ENCODE data around the gene MXD1.
"Not testable (repeated sequence)": the region's sequence is repeated elsewhere in the genome, so short reads cannot be mapped to it uniquely, and the experiment has no call there.

The MXD1 gene

GRCh38 chr2:69933839-69934613 is 19.1 kb downstream of the MXD1 start:
- no peak for DNase-seq

GRCh38 chr2:69934614-69934908 is 19.7 kb downstream of the MXD1 start:
- DNase-seq = no peak

GRCh38 chr2:69935011-69935410 is 20.1 kb downstream of the MXD1 start:
- no peak for DNase-seq

- no peak for DNase-seq
These were observed 22.0 kb downstream of the MXD1 start for GRCh38 chr2:69936906-69937305.

- no peak for DNase-seq
These were observed 23.1 kb downstream of the MXD1 start for GRCh38 chr2:69937968-69938367.

- no peak for DNase-seq
These were observed 24.8 kb downstream of the MXD1 start for GRCh38 chr2:69939722-69940121.

- DNase-seq = no peak
These were observed 25.8 kb downstream of the MXD1 start for GRCh38 chr2:69940691-69941090.

- no peak for DNase-seq
These were observed 28.3 kb downstream of the MXD1 start for GRCh38 chr2:69943000-69943842.

- no peak for DNase-seq
These were observed 29.1 kb downstream of the MXD1 start for GRCh38 chr2:69943843-69944525.

- no peak for DNase-seq
These were observed 29.8 kb downstream of the MXD1 start for GRCh38 chr2:69944756-69945155.

- no peak for DNase-seq
These were observed 30.5 kb downstream of the MXD1 start for GRCh38 chr2:69945441-69945840.

GRCh38 chr2:69945941-69946340 is 31.0 kb downstream of the MXD1 start:
- no peak for DNase-seq

GRCh38 chr2:69946351-69947324 is 31.7 kb downstream of the MXD1 start:
- DNase-seq = peak; percentile 49

- DNase-seq = no peak
These were observed 32.5 kb downstream of the MXD1 start for GRCh38 chr2:69947325-69947931.

GRCh38 chr2:69948032-69948962 is 33.4 kb downstream of the MXD1 start:
- DNase-seq = no peak

GRCh38 chr2:69948963-69949645 is 34.2 kb downstream of the MXD1 start:
- DNase-seq = no peak

GRCh38 chr2:69950241-69950640 is 35.3 kb downstream of the MXD1 start:
- no peak for DNase-seq

- not testable (repeated sequence) for DNase-seq
These were observed 35.8 kb downstream of the MXD1 start for GRCh38 chr2:69950671-69951070.

GRCh38 chr2:69952336-69953115 is 37.6 kb downstream of the MXD1 start:
- no peak for DNase-seq

- no peak for DNase-seq
These were observed 39.2 kb downstream of the MXD1 start for GRCh38 chr2:69954084-69954483.

Measured in activated T-cell treated with anti-CD3 and anti-CD28 coated beads, Interleukin-2, amount 50 U/mL, for 1 hour (primary cell).